NCI-H146 treated with DMSO at 0.1 percent for 48 hours (cell line): ENCODE data around the gene CTIF.

ENCODE experiments used
- DNase-seq: peaks from one replicate; lab custom pipeline; 2025; ENCODE audit not compliant: unreplicated experiment; lab: John Stamatoyannopoulos, UW

CTIF gene

DNA sequence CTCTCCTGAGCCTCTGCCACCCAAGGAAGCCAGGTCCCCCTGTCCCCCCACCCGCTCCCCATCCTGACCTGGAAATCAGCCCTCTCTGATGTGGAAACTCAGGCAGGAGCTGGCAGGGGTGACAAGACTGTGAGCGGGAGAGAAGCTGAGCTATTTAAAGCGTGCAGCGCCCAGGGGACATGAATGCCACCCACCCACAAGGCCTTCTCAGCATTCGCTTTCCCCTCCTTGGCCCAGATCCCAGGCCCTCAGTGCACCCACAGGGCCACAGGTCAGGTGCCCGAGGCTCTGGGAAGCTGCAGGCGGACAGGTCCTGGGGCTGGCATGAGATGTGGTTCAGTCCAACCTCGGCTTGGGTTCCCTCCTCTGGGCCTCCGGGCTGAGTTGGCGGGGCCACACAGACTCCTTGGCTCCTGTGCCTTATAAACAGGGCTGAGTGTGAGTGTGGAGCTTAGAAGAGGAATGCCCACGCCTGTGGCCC is 243.6 kb downstream of the CTIF start:
- no peak for DNase-seq

DNA sequence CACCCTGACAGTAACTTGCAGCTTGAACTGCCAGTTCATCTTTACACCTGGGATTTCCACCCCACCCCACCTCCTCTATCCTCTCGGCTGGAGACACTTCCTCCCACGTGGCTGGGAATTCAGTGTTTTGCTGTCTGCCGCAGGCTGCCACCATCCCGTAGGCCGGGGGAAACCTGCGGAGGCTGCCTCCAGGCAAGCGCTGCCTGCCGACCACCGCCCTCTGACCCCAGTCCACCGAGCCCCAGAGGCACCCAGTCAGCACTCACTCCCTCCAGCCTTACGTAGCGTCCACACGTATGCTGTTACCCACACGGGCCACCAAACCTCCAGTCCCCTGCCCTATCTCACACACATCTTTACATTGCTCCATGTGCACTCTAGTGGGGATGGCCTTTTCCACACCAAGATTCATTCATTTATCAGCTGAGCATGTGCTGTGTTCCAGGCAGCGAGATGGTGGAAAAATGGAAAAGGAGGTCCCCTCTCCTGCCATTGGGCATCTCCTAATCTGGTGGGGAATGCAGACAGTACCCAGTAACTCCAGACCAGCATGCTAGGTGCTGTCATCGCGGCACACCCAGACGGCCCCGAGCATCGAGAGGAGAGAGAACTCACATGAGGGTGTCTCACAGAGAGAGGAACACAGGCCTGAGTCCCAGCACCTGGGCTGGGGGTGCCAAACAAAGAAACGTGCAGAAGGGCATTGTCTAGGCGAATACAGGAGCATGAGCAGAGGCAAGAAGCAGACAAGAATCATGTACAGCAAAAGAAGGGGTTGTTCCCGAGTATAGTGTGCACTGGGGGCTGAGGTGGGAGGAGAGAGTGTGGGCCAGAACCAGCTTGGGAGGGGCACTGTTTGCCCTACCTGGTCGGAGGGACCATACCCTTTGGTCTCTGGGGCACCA is 245.0 kb downstream of the CTIF start:
- DNase-seq: no peak

DNA sequence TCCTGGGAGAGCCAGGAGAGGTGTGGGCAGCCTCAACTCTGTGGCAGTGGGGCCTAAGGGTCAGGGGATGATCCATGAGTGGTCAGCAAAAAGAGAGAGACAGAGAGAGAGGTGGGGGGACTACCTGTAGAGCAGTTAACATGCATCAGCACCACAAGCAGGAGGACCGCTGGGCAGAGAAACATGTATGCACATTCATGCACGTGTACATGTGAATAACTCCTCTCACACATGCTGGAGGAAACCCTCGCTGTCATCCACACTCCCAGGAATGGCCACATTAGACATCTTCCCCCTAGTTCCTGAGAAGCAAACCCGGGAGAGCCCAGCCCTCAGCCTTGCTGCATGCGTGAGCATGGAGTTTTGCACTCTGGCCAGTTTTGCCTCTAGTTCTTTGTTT is 245.8 kb downstream of the CTIF start:
- DNase-seq: no peak

DNA sequence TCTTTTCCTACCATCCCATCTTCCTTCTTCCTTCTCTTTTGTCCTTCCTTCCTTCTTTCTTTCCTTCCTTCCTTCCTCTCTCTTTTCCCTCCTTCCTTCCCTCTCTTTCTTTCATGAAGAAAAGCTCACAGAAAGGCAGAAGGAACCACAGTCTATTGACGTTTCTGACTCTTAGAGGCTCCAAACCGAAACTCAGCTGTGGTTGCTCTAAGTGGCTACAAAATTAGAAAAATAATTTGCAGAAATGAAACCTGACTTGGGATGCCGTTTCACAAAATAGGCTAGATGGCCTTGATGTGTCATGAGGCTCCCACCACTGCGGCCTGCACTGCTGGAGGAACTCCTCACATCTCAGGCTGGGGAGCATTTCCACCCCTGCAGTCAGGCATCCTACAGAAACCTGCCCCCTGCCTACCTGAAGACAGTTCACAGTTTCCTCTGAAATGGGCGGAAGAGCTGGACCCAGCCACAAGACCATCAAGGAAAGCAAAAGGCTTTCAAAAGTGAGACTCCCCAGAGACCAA is 246.3 kb downstream of the CTIF start:
- no peak for DNase-seq

DNA sequence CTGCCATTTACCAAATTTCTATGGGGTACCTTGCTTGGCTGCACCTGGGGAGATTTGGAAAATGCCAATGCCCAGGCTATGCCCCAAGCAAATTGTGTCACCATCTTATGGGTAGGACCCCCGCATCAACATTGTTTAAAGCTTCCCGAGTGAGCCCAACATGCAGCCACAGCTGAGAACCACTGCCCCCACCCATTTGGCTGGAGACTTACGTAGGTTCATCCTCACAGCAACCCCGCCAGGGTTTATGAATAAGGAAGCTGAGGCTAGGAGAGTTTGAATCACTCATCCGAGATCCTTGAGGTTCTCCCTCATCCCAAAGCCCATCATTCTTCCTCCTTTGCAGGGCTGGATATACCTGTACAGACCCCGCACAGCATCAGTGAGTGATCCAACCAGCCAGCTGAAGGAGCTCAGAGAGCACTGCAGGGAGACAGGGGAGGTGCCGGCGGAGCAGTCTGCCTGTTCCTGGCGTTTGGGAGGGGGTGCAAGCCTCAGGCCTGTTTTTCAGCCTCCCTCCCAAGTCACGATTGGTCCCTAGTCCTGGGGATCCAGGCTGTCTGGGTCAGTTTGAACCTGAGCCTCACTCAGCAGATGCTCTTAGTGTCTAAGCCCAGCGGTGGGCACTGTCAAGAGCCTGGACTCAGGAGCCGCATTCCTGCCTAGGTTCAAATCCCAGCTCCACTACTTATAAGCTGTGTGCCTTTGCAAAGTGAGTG is 247.1 kb downstream of the CTIF start:
- no peak for DNase-seq

DNA sequence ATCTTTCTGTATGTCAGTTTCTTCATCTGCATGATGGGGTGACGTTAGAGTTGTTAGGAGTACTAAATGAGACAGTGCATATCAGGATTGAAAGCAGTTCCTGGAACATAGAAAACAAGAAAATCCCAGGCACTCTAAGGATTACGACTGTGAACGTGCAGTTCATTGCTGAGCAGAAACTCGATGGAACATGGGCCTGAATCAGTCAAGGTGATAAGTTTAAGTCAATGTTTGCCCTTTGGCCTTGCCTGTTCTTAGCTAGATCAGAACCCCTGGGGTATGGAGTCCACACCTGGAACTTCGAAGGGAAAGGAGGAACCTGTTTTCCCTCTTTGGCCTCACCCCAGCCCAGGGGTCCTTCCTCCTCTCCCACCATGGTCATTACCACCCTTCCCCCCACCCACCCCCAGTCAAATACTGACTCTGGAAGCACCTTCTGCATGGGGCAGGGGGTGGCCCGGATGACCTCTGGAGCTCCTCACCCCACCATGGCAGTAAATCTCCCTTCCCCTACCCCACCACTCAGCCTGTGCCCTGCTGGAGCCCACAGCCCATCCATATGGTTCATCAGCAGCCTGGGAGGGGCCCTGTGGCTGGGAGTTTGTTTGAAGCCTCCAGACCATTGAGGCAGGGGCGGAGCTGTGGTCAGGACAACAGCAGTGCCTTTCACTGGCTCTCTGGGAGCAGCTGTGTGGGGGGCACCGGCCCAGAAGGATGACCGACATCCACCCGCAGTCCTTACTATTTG is 247.8 kb downstream of the CTIF start:
- DNase-seq: no peak

DNA sequence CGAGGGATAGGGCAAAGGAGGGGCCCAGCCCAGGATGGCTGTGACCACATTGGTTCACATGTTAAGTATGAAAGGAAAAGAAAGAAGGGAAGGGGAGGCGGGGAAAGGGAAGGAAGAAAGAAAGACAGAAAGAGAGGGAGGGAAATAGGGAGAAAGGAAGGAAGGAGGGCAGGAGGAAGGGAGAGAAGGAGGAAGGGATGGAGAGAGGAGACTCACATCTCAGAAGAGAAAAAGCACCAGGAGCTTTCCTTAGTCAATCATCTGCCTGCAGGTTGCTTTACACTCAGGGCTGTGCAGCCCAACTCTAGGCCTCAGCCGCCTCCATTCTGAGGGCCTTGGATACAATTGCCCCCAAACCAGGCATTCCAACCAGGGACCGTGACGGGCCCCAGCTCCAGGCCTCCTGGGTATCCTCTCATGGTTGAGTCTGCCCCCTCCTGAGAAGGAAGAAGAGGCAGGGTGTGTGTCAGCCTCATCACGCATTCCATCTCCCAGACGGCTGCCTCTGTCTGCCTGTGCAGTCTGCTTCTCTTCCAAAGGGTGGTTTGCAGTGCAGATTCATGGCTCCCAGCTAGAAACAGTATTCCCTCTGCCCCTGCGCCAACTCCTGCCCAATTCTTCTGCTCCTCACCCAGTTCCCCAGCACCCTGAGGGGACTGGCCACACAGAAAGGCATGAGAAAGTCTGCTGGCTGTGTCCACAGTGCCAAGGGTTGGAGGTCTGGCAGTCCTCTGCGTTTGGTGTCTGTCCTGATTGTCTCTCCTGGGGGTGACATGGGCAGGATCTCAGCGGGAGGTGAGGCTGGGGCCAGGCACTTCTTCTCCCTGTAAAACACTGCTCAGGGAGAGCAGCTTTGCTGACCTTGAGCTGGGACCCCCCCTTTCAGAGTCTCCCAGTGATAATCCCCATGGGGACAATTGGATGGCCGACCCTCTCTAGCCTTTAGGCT is 248.6 kb downstream of the CTIF start:
- DNase-seq: no peak

DNA sequence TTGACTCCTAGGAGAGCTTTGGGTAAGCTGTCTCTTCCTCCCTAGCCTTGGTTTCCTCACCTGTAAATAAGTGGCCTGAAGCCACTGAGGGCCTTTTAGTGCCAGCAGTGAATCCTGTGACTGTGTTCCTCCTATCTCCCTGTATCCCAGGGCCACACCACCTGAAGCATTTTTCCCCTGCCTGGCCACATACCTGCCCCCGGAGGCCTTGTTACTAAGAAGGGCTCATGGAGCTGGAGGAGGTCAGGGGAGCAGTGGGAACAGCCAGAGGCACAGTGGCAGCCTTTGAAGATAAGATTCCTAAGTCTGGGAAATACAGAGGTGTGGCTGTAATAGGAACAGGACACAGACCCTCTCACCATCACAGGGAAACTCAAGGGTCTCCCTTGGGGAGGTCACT is 249.5 kb downstream of the CTIF start:
- DNase-seq: no peak

DNA sequence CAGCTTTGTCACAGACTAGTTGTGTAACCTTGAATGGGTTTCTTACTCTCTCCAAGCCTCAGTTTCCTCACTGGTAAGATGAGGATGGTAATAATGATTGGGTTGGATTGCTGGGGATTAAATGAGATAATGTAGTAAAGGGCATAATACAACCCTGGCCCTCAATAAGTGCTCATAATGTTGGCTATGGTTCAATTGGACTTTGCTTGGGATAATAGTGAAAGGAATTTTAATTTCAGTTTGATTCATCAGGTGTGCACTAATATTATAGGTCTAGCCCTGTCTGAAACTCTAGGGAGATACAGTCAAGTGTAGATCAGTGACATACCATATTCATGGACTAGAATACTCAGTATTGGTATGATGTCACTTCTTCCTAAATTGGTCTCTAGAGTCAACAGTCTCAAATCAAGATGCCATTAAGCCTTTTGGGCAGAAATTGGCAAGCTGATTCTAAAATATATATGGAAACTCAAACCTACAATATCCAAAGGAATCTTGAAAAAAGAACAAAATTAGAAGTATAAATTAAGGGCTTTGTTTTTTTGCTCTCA is 250.5 kb downstream of the CTIF start:
- DNase-seq: no peak

DNA sequence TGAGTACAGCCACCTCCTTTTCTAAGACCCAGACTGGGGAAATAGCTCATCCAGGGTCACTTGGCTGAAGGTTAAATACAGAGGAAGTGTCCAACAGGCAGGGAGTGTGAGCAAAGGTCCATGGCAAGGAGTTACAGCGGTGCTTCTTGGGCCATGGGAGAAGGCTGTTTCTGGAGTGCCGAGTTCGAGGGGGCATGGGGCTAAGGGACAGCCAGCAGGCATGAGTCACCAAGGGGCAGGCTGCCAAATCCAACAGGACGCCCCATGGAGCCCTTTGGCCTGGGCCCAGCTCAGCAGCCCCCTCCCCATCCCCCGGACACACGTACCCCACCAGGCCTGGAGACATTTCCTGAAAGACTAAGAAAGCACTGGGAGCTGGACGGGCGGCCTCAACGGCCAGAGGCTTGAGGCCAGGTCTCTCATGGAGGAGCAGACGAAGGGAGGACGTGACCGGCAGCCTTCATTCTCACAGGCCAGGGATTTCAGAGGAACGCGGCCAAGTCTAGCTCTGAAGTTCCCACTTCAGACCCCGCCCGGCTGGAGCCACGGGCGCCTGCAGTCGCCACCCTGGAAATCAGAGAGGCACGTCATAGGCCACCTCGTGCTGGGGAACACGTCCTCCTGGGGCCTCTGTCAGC is 251.5 kb downstream of the CTIF start:
- DNase-seq: no peak

DNA sequence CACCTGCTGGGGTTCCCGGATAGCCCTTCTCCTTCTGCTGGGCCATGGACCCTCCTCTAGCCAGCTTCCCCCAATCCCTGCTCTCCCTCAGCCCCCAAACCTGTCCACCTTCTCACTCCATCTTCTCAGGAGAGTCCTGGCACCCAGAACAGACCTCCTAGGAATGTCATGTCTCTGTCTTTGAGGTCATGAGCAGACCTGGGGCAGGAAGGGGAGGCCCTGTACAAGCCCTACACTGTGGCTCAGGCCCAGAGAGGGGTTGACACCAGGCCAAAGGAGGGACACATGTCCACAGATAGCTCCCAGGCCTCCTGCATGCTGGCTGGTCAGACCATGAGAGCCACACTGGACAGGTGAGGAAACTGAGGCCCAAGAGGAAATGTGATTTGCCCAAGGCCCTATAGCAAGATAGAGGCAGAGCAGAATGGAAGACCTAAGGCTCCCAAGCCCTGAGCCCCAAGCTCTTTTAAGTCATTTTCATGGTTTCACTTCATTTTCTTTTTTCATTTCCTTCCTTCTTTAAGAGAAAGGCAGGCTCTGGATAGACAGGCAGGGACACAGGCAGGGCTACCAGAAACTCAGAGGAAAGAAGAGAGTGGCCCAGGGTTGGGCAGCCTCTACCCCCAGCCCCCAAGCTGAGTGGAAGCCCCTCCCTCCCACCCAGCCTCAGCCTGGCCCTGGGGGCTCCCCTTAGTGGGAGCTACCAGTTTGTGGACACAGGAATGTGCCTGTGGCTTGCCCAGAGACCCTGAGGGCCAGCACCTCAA is 252.2 kb downstream of the CTIF start:
- DNase-seq: no peak

DNA sequence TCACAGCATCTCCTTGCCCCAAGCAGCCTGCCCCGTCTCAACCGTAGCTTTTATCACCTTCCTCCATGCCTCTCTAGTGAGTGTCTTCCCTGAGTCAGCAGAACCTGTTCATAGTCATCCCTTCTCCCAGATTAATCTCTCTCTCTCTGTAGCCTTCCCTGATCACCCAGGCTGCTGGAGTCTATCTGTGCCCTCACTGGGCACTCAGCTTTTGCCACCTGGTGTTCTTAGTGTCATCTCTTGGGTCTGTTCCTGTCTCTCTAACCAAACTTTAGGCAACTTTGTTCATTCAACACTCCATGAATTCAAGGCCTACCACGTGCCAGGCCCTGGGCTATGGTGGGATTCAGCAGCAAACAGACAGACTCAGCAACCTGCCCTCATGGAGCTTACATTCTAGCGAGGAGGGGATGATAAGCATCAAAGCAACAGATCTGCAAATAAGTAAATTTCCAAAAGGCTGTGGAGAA is 252.8 kb downstream of the CTIF start:
- no peak for DNase-seq

DNA sequence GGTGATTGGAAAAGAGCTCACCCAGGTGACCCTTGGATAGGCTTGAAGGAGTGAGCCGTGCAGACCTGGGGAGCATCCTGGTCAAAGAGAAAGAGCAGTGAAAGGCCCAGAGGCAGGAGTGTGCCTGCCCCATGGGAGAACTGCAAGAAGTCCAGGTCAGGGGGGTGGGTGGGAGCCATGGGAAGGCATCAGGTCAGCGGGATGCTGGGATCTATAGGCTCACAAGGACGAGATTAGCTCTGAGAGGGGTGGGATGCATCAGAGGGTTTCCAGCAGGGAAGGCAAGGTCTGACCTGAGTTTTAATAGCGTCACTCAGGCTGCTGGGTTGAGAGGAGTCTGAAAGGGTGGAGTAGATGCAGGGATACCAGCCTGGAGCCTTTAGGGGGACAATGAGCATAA is 253.3 kb downstream of the CTIF start:
- no peak for DNase-seq

DNA sequence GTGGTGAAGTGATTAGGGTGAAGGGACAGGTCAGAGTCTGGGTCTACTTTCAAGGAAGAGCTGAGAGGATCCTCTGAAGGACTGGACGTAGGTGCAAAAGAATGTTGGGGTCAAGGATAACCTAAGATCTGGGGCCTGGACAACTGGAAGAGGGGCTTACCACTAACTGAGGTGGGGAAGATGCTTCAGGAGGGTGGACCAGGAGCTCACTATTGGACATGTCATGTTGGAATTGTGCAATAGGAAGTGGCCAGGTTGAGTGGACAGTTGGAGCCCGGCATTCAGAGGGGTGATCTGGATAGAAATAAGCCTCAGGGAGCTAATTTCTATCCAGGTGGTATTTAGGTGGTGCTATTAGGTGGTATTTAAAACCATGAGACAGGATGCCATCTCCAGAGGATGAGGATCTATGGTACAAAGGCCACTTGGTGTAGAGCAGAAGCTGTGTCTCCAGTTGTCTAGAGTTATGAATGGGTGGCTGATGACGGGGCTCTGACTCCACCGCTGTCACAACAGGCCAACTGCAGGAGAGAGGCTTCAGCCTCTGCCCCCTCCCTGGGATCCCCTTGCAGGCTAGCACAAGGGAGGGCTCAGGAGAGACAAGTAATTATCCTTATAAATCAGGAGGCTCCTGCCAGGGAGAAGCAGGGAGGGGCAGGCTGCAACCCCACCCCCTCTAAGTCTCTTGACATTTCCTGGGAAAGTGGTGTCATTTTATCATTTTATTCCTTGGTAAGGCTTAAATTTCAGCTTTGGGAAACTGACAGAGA is 254.0 kb downstream of the CTIF start:
- DNase-seq: no peak

DNA sequence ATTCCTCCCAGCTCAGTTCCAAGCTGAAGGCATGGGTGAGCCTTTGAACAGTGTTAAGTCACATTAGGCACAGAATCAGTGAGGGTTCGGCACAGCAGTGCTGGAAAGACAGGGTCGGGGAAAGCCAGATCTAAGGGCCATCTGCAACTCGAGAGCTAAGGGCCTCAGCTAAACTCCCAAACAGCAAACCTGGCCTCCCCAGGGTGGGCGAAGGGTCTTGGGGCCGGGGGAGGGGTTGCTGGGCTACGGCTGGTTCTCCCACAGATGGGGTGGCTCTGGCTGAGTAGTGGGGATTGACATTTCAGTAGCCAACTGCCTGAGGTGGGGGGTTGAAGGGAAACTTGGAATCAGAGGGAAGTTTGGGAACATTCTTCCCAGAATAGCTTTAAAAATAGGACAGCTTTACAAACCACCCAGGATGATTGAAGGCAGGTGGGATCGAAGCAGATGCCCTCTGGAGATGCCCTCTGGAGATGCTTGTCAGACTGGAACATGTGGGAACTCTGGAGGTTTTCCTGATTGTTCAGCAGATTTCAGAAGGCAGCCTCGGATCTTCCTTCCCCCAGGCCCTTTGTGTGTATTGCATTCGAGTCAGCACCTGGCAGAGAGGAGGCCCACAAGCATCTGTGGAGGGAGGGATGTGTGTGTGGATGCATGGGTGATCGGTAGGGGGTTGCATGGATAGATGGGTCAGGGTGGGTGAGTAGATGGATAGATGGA is 255.6 kb downstream of the CTIF start:
- DNase-seq: no peak

DNA sequence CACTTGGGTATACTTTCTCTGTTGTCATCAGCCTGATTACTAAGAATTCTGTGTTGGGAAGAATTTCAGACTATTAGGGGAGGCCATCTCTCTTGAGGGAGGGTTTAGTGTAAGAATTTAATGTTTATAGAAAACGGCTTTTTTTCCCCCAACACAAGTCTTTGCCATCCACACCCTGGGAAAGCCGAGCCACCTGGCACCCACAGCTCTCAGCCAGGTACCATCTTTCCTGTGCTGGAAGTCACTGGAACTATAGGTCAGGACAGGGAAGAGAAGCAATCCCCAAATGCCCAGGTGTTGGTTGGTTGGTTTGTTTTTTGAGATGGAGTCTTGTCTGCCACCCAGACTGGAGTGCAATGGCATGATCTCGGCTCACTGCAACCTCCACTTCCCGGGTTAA is 256.9 kb downstream of the CTIF start:
- no peak for DNase-seq
